K562 (cell line): ENCODE results near the gene CLPSL1. TPM values are rescaled to one million over a fixed set of nuclear protein-coding genes. Genes with fewer than 3 reads are reported as not detected.

Experiments
- CEBPB ChIP-seq: fragments of 450-650 bp; IDR thresholded peaks from 2 replicates; pipeline ENCODE4 v1.6.1; 2016; ENCODE audit warnings: missing genetic modification characterization, missing compliant biosample characterization
- CEBPG ChIP-seq, 3 experiments: fragments of 200-800 bp in 1 of 3; sonication (Bioruptor generic) in 1 of 3; sonication (generic) in 1 of 3; formaldehyde crosslinking in 1 of 3; IDR thresholded peaks in 2 of 3; conservative IDR thresholded peaks in 1 of 3; 2 replicates each; pipeline versions ENCODE4 v1.6.1 to v1.8.0; 2016 to 2022; ENCODE audit warnings: missing compliant biosample characterization in 2 of 3, missing genetic modification characterization in 2 of 3, mild to moderate bottlenecking in 1 of 3, missing genetic modification reagents in 1 of 3
- polyA plus RNA-seq, 8 experiments: library from polyadenylated mRNA; depleted of rRNA in 4 of 8; stranded (reverse) in 5 of 8; unstranded in 3 of 8; fragments of >200 nt; fragmentation: Nextera tagmentation in 2 of 8; fragmentation: Illumina TruSeq in 1 of 8; extraction: Ambion mirVana in 2 of 8; extraction: Trizol in 1 of 8; gene quantifications; 2 replicates each; pipeline versions ENCODE4 v1.2.1 to v1.2.3, GENCODE V29; 2011 to 2014; ENCODE audit warnings: inconsistent platforms in 1 of 8, missing spikeins in 1 of 8
- total RNA-seq, 7 experiments: library from RNA; depleted of rRNA in 6 of 7; stranded (reverse); fragments of >200 nt in 6 of 7; fragmentation: Illumina TruSeq in 2 of 7; extraction: Trizol in 2 of 7; gene quantifications; 2 replicates each; pipeline versions ENCODE4 v1.2.1 to v1.2.3, GENCODE V29; 2011 to 2021; ENCODE audit warnings: low replicate concordance in 1 of 7
- TF ChIP-seq, protein P1 (sequence below): fragments of 200-600 bp; sonication (generic); IDR thresholded peaks from one replicate; pipeline ENCODE4 v1.6.1; 2012; ENCODE audit warnings: mild to moderate bottlenecking, low read depth, low read length, inconsistent platforms
- TF ChIP-seq, protein P2 (sequence below): fragments of 250-450 bp; sonication (Bioruptor Pico); IDR thresholded peaks from 2 replicates; pipeline ENCODE4 v1.4.0; 2020
- TF ChIP-seq, protein P3 (sequence below): fragments of 250-450 bp; sonication (Bioruptor Pico); IDR thresholded peaks from 2 replicates; pipeline ENCODE4 v1.8.0; 2022; ENCODE audit warnings: inconsistent platforms

Gene CLPSL1
- total and polyA plus RNA-seq, 9 of the 15 experiments (the other 6 are each of a cell fraction or from before 2014, with no cell fraction given) = not detected

DNA sequence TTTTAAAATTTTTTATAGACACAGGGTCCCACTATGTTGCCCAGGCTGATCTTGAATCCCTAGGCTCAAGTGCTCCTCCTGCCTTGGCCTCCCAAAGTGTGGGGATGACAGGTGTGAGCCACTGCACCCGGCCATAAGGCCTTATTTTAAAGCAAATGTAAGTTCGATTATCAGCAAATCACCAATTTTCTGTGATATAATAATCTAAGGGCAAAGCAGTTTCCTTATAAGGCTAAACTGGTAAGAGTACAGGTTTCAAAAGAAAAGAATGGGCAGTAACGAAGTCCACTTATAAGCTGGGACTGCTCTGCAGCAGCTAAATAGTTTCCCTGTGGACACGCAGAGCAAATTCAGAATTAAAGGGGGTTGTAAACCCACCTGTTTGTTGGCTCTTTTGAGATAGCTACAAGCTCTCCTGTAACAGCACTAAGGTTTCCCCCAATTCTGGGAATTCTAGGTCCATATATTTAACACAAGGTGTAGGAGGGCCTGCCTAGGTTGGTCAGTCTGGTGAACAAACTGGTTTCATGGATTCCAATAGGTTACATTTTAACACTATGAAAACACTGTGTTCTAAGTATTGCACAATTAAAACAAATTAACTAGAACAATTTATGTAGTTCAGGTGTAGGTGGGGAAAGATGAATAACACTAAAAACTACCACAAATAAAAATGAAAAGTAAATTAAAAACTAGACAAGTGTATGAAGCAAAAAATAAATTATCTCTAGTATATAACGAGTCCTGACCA is 50.6 kb downstream of the CLPSL1 start (continued):
- TF ChIP-seq, protein P1, sequence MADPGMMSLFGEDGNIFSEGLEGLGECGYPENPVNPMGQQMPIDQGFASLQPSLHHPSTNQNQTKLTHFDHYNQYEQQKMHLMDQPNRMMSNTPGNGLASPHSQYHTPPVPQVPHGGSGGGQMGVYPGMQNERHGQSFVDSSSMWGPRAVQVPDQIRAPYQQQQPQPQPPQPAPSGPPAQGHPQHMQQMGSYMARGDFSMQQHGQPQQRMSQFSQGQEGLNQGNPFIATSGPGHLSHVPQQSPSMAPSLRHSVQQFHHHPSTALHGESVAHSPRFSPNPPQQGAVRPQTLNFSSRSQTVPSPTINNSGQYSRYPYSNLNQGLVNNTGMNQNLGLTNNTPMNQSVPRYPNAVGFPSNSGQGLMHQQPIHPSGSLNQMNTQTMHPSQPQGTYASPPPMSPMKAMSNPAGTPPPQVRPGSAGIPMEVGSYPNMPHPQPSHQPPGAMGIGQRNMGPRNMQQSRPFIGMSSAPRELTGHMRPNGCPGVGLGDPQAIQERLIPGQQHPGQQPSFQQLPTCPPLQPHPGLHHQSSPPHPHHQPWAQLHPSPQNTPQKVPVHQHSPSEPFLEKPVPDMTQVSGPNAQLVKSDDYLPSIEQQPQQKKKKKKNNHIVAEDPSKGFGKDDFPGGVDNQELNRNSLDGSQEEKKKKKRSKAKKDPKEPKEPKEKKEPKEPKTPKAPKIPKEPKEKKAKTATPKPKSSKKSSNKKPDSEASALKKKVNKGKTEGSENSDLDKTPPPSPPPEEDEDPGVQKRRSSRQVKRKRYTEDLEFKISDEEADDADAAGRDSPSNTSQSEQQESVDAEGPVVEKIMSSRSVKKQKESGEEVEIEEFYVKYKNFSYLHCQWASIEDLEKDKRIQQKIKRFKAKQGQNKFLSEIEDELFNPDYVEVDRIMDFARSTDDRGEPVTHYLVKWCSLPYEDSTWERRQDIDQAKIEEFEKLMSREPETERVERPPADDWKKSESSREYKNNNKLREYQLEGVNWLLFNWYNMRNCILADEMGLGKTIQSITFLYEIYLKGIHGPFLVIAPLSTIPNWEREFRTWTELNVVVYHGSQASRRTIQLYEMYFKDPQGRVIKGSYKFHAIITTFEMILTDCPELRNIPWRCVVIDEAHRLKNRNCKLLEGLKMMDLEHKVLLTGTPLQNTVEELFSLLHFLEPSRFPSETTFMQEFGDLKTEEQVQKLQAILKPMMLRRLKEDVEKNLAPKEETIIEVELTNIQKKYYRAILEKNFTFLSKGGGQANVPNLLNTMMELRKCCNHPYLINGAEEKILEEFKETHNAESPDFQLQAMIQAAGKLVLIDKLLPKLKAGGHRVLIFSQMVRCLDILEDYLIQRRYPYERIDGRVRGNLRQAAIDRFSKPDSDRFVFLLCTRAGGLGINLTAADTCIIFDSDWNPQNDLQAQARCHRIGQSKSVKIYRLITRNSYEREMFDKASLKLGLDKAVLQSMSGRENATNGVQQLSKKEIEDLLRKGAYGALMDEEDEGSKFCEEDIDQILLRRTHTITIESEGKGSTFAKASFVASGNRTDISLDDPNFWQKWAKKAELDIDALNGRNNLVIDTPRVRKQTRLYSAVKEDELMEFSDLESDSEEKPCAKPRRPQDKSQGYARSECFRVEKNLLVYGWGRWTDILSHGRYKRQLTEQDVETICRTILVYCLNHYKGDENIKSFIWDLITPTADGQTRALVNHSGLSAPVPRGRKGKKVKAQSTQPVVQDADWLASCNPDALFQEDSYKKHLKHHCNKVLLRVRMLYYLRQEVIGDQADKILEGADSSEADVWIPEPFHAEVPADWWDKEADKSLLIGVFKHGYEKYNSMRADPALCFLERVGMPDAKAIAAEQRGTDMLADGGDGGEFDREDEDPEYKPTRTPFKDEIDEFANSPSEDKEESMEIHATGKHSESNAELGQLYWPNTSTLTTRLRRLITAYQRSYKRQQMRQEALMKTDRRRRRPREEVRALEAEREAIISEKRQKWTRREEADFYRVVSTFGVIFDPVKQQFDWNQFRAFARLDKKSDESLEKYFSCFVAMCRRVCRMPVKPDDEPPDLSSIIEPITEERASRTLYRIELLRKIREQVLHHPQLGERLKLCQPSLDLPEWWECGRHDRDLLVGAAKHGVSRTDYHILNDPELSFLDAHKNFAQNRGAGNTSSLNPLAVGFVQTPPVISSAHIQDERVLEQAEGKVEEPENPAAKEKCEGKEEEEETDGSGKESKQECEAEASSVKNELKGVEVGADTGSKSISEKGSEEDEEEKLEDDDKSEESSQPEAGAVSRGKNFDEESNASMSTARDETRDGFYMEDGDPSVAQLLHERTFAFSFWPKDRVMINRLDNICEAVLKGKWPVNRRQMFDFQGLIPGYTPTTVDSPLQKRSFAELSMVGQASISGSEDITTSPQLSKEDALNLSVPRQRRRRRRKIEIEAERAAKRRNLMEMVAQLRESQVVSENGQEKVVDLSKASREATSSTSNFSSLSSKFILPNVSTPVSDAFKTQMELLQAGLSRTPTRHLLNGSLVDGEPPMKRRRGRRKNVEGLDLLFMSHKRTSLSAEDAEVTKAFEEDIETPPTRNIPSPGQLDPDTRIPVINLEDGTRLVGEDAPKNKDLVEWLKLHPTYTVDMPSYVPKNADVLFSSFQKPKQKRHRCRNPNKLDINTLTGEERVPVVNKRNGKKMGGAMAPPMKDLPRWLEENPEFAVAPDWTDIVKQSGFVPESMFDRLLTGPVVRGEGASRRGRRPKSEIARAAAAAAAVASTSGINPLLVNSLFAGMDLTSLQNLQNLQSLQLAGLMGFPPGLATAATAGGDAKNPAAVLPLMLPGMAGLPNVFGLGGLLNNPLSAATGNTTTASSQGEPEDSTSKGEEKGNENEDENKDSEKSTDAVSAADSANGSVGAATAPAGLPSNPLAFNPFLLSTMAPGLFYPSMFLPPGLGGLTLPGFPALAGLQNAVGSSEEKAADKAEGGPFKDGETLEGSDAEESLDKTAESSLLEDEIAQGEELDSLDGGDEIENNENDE = no peak
- peak; percentile 83 for TF ChIP-seq CEBPB (tag)
- TF ChIP-seq, protein P2, sequence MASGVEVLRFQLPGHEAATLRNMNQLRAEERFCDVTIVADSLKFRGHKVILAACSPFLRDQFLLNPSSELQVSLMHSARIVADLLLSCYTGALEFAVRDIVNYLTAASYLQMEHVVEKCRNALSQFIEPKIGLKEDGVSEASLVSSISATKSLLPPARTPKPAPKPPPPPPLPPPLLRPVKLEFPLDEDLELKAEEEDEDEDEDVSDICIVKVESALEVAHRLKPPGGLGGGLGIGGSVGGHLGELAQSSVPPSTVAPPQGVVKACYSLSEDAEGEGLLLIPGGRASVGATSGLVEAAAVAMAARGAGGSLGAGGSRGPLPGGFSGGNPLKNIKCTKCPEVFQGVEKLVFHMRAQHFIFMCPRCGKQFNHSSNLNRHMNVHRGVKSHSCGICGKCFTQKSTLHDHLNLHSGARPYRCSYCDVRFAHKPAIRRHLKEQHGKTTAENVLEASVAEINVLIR = no peak
- TF ChIP-seq, protein P3, sequence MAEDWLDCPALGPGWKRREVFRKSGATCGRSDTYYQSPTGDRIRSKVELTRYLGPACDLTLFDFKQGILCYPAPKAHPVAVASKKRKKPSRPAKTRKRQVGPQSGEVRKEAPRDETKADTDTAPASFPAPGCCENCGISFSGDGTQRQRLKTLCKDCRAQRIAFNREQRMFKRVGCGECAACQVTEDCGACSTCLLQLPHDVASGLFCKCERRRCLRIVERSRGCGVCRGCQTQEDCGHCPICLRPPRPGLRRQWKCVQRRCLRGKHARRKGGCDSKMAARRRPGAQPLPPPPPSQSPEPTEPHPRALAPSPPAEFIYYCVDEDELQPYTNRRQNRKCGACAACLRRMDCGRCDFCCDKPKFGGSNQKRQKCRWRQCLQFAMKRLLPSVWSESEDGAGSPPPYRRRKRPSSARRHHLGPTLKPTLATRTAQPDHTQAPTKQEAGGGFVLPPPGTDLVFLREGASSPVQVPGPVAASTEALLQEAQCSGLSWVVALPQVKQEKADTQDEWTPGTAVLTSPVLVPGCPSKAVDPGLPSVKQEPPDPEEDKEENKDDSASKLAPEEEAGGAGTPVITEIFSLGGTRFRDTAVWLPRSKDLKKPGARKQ (CRISPR knock-in tag) = no peak
- no peak for TF ChIP-seq CEBPG (CRISPR knock-in tag; IDR thresholded peaks at IDR 0.05)
- peak; percentile 15 to 72; a peak in 1 of 4 replicates for TF ChIP-seq CEBPG (tag; conservative IDR thresholded peaks at IDR 0.05 in 1 of 2, IDR thresholded peaks at IDR 0.05 in 1 of 2)
